ENCODE measurements around the gene PEX7. TPM values are rescaled to one million over a fixed set of nuclear protein-coding genes. Genes with fewer than 3 reads are reported as not detected.

Gene PEX7
- polyA plus RNA-seq, 1 experiment: 8.9 TPM

- no peaks in the 10 kb centered on the region for H3K27me3 ChIP-seq (ENCODE audit: control insufficient read depth, insufficient read depth, low read length)
- H3K4me3 ChIP-seq (ENCODE audit: low read depth, low read length): no peak overlapping the region
- H3K27ac ChIP-seq (ENCODE audit: low read depth, low read length): no peak overlapping the region
- no peak for TF ChIP-seq CTCF (IDR thresholded peaks at IDR 0.05; ENCODE audit: low read depth, low read length)
- CTCF ChIA-PET: interaction anchor here (0.6 to 1.1 kb wide), 4 partner anchors 18 to 429 kb away, joined by 3 to 4 read pairs (median 4); no protein-coding TSS in a partner anchor
- no peaks in the 10 kb centered on the region for H3K9me3 ChIP-seq (ENCODE audit: control insufficient read depth, insufficient read depth, low read length)
- POLR2A ChIA-PET: no interaction called here
- DNase-seq (ENCODE audit: low read depth, low spot score): no peak
Observed at GRCh38 chr6:136886091-136886490, 63.7 kb downstream of the PEX7 start.

GRCh38 chr6:136887953-136888352 lies 65.6 kb downstream of the PEX7 start:
- Histone ChIP-seq H3K9me3 (ENCODE audit: control insufficient read depth, insufficient read depth, low read length) (no peaks in the 10 kb centered on the region), H3K27me3 (ENCODE audit: control insufficient read depth, insufficient read depth, low read length) (no peaks in the 10 kb centered on the region), H3K27ac (ENCODE audit: low read depth, low read length) (no peak overlapping the region), H3K4me3 (ENCODE audit: low read depth, low read length) (no peak overlapping the region)
- no peak for TF ChIP-seq CTCF (IDR thresholded peaks at IDR 0.05; ENCODE audit: low read depth, low read length)
- CTCF ChIA-PET: interaction anchor here (0.7 to 2.2 kb wide), 2 partner anchors 42 to 242 kb away, joined by 3 to 7 read pairs; no protein-coding TSS in a partner anchor
- no peak for DNase-seq (ENCODE audit: low read depth, low spot score)
- POLR2A ChIA-PET: no interaction called here

GRCh38 chr6:136889271-136890193 lies 67.1 kb downstream of the PEX7 start:
- TF ChIP-seq CTCF (IDR thresholded peaks at IDR 0.05; ENCODE audit: low read depth, low read length): no peak
- ChIA-PET CTCF (interaction anchor here (0.5 to 2.2 kb wide), 5 partner anchors 30 to 1953 kb away, joined by 3 to 7 read pairs (median 3); no protein-coding TSS in a partner anchor), POLR2A (no interaction called here)
- H3K9me3 ChIP-seq (ENCODE audit: control insufficient read depth, insufficient read depth, low read length): no peaks in the 10 kb centered on the region
- no peaks in the 10 kb centered on the region for H3K27me3 ChIP-seq (ENCODE audit: control insufficient read depth, insufficient read depth, low read length)
- H3K4me3 ChIP-seq (ENCODE audit: low read depth, low read length): no peak overlapping the region
- DNase-seq (ENCODE audit: low read depth, low spot score): no peak
- H3K27ac ChIP-seq (ENCODE audit: low read depth, low read length): no peak overlapping the region

- H3K4me3 ChIP-seq (ENCODE audit: low read depth, low read length): no peak overlapping the region
- CTCF ChIA-PET: interaction anchor here (1.2 to 2.2 kb wide), 2 partner anchors 45 to 364 kb away, joined by 3 to 7 read pairs; no protein-coding TSS in a partner anchor
- POLR2A ChIA-PET: no interaction called here
- no peaks in the 10 kb centered on the region for H3K27me3 ChIP-seq (ENCODE audit: control insufficient read depth, insufficient read depth, low read length)
- H3K27ac ChIP-seq (ENCODE audit: low read depth, low read length): no peak overlapping the region
- TF ChIP-seq CTCF (IDR thresholded peaks at IDR 0.05; ENCODE audit: low read depth, low read length): no peak
- no peak for DNase-seq (ENCODE audit: low read depth, low spot score)
- H3K9me3 ChIP-seq (ENCODE audit: control insufficient read depth, insufficient read depth, low read length): no peaks in the 10 kb centered on the region
Observed at GRCh38 chr6:136890194-136890839, 67.9 kb downstream of the PEX7 start.
